ENCODE data around the gene ALDOA. TPM values are rescaled to one million over a fixed set of nuclear protein-coding genes. Genes with fewer than 3 reads are reported as not detected.

ALDOA gene
- total RNA-seq, 2 donors from 2014 or later: 1,322 to 2,822 TPM

DNA sequence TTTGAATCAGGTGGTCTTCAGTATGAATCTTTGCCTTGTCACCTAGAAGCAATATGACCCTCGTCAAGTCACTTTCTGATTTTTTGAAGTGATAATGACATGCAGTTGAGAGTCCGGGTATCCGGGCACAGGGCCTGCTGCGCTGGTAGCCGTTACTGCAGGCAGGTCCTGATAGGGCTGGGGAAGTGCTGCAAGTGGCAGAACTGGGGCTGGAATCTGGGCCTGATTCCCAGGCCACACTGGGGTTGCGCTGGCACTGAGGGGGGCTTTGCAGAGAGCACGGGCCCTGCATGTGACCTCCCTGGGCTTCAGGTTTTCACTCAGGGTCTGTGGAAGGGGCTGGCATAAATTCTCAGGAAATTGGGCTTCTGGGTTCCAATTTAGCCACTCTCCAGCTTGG, 13.2 kb downstream of the ALDOA start:
- H3K27ac Mint-ChIP-seq: no peak overlapping the region
- ATAC-seq (no peak), DNase-seq (ENCODE audit: low spot score in 2 of 2) (no peak)
- H3K36me3 Mint-ChIP-seq: peaks cover 27 to 33% of the 10 kb centered on the region in 2 donors
- no peaks in the 10 kb centered on the region for H3K9me3 Mint-ChIP-seq

DNA sequence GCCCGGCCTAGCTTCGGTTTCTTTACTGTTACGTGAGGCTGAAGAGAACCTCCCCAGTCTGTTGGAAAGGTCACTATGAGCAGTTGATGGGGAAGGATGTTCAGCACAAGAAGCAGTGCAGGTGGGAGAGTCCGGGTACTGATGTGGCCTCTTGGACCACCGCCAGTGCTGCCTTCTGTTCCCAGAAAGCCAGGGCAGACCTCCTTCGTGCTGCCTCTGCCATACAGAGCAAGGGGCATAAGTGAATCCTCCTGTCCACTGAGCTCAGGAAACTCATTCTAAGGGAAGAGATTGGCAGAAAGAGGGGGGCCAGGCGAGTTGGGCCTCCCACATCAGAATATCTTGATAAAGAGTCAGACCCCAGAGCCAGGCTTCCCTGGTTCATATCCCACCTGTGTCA, 13.9 kb downstream of the ALDOA start:
- ATAC-seq: no peak
- H3K27ac Mint-ChIP-seq: no peak overlapping the region
- DNase-seq (ENCODE audit: low spot score in 2 of 2): no peak
- no peaks in the 10 kb centered on the region for H3K9me3 Mint-ChIP-seq
- peaks cover 27 to 33% of the 10 kb centered on the region in 2 donors for H3K36me3 Mint-ChIP-seq

DNA sequence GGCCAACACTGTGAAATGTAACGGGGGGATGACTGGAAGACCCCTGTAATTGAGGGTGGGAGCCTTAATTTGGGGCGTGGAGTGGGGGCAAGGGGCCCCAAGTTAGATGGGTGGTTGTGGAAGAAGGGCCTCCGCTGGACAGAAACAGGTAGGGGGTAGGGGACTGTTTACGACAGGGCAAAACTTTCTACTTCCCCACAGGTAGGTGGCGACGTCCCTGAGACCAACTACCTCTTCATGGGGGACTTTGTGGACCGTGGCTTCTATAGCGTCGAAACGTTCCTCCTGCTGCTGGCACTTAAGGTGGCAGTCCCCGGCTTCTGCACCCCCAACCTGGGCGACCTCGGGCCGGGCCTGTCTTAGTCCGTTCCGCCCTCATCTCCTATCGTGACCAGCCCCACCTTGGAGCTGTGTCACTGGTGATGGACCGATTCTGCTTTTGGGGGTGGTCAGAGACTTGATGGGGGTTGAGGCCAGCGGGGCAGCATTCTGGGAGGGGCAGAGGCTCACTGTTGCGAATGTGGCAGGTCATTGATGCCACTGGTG, 17.1 kb downstream of the ALDOA start:
- H3K9me3 Mint-ChIP-seq: no peaks in the 10 kb centered on the region
- peaks cover 12 to 16% of the 10 kb centered on the region in 2 donors for H3K36me3 Mint-ChIP-seq
- ATAC-seq: no peak
- no peak for DNase-seq (ENCODE audit: low spot score in 2 of 2)
- peak overlapping the region; percentile 40 to 79 for H3K27ac Mint-ChIP-seq

DNA sequence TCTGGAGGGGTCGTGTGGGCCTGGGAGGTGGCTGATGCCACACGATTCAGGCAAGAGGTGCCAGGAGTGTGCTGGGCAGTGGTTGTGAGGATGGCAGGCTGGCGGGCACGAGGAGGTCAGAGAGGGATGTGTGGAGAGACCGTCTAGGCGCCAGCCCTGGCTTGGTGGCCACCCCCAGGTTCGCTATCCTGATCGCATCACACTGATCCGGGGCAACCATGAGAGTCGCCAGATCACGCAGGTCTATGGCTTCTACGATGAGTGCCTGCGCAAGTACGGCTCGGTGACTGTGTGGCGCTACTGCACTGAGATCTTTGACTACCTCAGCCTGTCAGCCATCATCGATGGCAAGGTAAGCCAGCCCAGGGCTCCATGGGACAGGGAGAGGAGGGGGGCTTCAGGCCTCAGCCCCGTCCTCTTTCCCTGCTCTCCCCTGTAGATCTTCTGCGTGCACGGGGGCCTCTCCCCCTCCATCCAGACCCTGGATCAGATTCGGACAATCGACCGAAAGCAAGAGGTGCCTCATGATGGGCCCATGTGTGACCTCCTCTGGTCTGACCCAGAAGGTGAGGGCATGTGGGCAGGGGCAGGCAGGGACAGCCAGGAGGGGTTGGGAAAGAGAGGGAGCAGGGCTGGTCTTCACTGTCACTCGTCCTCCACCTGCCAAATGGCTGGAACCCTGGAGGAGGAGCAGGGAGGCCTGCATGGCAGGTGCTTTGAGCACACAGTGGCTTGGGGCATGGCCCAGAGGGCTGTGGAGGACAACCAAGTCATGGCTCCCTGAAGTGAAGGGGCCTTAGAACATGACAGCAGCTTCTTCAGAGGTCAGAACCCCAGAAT, 17.9 kb downstream of the ALDOA start:
- ATAC-seq (no peak), DNase-seq (ENCODE audit: low spot score in 2 of 2) (no peak)
- peaks cover 7 to 19% of the 10 kb centered on the region in 2 donors for H3K36me3 Mint-ChIP-seq
- H3K9me3 Mint-ChIP-seq: no peaks in the 10 kb centered on the region
- peak overlapping the region; percentile 40 to 52 for H3K27ac Mint-ChIP-seq

DNA sequence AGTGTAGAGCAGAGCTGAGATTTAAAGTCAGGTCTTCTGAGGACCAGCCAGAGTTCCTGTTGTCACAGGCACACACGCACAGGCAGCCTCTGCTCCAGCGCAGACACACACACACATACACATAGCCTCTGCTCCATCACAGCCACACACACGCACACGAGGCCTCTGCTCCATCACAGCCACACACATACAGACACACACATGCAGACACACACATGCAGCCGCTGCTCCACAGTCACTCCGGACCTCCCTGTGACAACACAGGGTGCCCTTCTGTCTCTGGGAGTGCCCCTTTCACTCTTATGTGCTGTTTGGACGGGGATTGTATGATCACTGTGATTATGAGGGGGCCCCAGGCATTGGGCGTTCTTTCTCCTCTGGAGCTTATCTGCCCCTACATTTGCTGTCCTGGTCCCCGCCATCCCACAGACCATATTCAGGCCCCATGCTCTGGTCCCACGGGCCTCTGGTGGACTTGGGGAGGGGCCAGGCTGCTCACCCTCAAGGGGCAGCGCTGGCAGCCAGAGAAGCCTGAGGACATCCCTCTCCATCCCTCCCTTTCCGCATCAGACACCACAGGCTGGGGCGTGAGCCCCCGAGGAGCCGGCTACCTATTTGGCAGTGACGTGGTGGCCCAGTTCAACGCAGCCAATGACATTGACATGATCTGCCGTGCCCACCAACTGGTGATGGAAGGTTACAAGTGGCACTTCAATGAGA, 18.7 kb downstream of the ALDOA start:
- H3K9me3 Mint-ChIP-seq: no peaks in the 10 kb centered on the region
- DNase-seq (ENCODE audit: low spot score in 2 of 2) (no peak), ATAC-seq (no peak)
- H3K27ac Mint-ChIP-seq: peak overlapping the region in 1 of 2 donors; percentile 37
- H3K36me3 Mint-ChIP-seq: peaks cover 7 to 18% of the 10 kb centered on the region in 2 donors

DNA sequence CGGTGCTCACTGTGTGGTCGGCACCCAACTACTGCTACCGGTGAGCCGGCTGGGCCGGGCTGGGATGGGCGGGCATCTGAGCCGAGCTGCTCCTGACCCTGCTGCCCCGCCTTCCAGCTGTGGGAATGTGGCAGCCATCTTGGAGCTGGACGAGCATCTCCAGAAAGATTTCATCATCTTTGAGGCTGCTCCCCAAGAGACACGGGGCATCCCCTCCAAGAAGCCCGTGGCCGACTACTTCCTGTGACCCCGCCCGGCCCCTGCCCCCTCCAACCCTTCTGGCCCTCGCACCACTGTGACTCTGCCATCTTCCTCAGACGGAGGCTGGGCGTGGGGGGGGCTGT, 19.2 kb downstream of the ALDOA start:
- DNase-seq (ENCODE audit: low spot score in 2 of 2) (no peak), ATAC-seq (no peak)
- H3K27ac Mint-ChIP-seq: no peak overlapping the region
- no peaks in the 10 kb centered on the region for H3K9me3 Mint-ChIP-seq
- H3K36me3 Mint-ChIP-seq: peaks cover 7 to 13% of the 10 kb centered on the region in 2 donors

DNA sequence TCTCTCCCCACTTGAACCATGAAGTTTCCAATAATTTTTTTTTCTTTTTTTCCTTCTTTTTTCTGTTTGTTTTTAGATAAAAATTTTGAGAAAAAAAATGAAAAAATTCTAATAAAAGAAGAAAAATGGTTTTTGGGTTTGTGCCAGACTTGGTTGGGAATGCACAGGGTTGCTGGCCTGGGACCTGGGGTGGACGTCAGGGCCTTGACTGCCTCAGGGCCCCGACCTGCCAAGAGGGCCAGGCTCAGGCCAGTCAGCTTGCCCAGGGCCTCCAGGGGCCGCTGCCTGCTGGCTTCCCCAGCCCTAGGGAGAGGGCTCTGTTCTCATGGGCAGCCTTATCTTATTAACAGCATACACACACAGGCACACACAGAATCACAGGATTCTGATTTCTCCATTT, 19.7 kb downstream of the ALDOA start:
- ATAC-seq: no peak
- Mint-ChIP-seq H3K9me3 (no peaks in the 10 kb centered on the region), H3K27ac (no peak overlapping the region), H3K36me3 (peaks cover 7 to 11% of the 10 kb centered on the region in 2 donors)
- DNase-seq (ENCODE audit: low spot score in 2 of 2): no peak

DNA sequence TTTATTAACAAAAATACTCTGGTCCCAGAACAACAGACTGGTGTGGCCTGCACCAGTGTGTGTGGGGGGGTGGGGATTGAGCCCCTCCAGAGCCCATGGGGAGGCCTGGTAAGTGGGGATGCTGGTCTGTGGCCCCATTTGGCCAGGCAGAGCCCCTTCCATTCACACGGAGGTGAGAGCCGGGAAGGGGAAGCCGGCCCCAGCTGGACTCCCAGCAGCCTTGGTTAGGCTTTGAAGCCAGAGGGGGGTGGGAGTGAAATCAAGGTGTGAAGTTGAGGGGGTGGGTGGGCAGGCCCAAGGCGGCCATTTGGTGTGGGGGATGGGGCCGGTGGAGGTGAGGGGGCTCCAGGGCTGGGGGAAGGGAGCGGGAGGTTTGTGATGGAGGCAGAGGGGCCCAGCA, 20.3 kb downstream of the ALDOA start:
- H3K36me3 Mint-ChIP-seq: peaks cover 7 to 11% of the 10 kb centered on the region in 2 donors
- DNase-seq (ENCODE audit: low spot score in 2 of 2): no peak
- no peak overlapping the region for H3K27ac Mint-ChIP-seq
- H3K9me3 Mint-ChIP-seq: no peaks in the 10 kb centered on the region
- ATAC-seq: no peak

DNA sequence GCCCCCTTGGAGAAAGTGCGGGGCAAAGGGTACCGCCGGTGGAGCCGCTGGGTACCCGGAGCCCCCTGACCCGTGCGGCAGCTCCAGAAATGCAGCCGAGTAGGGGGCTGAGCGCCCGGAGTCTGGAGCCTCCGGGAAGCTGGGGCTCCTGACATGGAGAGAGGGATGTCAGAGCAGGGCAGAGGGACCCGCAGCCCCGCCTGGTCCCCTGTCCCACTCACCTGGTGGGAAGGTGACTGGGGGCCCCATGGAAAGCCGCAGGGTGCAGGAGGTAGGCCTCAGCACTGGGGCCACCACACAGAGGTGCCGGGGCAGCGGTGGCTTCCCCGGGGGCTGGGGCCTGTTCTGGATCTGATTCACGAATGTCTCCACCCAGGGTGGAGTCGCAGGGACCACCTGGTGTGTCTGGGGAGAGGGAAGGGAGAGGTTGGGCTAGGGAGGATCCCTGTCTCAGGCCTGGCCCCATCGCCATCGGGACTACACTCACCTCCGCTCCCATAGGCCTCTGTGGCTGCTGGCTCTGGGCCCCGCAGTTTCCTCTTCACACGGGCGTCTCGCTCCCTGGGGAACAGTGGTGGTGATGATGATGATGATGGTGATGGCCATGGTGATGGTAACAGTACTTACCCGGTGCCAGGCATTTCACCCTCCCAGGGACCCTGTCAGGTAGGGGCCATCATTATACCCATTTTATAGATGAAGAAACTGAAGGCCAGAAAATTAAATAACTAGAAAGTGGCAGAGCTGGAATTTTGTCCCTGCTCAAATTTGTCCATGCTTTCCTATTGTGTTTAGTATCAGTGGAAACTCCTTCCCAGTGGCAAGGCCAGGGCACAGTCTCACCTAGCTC, 21.0 kb downstream of the ALDOA start:
- Mint-ChIP-seq H3K9me3 (no peaks in the 10 kb centered on the region), H3K27ac (no peak overlapping the region), H3K36me3 (peaks cover 7 to 11% of the 10 kb centered on the region in 2 donors)
- ATAC-seq (no peak), DNase-seq (ENCODE audit: low spot score in 2 of 2) (no peak)

DNA sequence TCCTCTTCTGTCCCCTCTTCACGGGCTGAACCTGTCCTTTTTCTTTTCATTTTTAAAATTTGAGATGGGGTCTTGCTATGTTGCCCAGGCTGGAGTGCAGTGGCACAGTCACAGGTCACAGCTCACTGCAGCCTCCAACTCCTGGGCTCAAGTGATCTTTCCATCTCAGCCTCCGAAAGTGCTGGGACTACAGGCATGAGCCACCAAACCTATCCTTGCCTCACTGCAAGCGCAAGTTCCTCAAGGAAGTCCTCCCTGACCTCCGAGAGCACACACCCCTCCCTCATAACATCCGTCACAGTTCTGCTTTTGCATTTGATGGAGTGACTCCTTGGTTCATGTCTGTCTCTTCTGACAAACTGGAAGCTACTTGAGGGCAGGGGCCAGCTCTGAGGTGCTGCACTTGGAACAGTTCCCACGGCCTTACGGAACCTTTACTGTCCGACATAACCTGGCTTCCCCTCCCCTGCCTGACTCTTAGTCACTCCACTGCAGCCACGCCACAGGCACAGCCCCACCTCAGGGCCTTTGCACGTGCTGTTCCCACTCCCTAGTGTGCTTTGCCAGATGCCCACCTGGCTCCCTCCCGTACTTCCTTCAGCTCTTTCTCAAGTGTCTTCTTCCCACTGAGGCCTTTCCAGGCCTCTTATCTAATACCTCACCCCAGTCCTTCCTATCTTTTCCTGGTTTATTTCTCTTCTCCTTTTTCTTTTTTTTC, 21.8 kb downstream of the ALDOA start:
- ATAC-seq: no peak
- Mint-ChIP-seq H3K9me3 (no peaks in the 10 kb centered on the region), H3K27ac (peak overlapping the region in 1 of 2 donors; percentile 69), H3K36me3 (peaks cover 1 to 11% of the 10 kb centered on the region in 2 donors)
- DNase-seq (ENCODE audit: low spot score in 2 of 2): no peak

DNA sequence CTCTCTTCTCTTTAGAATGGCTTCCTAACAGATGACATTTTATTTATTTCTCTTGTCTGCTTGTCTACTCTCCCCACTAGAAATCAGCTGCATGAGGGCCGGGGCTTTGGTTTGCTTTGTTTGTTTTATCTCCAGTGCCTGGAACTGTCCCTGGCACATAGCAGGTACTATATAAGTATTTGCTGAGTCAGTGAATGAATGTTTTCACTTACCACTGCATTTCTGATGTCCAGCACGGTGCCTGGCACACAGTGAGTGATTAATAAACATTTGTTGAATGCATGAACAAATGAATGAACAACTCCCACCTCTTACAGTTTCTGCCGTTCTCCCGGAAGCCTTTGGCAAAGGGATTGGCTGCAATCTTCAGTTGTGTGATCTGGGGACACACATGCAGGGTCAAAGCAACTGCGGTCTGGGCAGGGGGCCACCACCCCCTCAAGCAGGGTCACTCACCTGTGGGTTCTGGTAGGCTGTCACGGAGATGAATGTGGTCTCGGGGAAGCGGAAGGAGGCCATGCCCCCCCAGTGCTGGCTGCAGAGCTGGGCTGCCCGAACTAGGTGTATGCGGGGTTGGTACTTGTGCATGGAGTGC, 22.8 kb downstream of the ALDOA start:
- ATAC-seq (no peak), DNase-seq (ENCODE audit: low spot score in 2 of 2) (no peak)
- Mint-ChIP-seq H3K36me3 (peaks cover 0 to 14% of the 10 kb centered on the region in 2 donors), H3K9me3 (no peaks in the 10 kb centered on the region), H3K27ac (peak overlapping the region in 1 of 2 donors; percentile 10)

DNA sequence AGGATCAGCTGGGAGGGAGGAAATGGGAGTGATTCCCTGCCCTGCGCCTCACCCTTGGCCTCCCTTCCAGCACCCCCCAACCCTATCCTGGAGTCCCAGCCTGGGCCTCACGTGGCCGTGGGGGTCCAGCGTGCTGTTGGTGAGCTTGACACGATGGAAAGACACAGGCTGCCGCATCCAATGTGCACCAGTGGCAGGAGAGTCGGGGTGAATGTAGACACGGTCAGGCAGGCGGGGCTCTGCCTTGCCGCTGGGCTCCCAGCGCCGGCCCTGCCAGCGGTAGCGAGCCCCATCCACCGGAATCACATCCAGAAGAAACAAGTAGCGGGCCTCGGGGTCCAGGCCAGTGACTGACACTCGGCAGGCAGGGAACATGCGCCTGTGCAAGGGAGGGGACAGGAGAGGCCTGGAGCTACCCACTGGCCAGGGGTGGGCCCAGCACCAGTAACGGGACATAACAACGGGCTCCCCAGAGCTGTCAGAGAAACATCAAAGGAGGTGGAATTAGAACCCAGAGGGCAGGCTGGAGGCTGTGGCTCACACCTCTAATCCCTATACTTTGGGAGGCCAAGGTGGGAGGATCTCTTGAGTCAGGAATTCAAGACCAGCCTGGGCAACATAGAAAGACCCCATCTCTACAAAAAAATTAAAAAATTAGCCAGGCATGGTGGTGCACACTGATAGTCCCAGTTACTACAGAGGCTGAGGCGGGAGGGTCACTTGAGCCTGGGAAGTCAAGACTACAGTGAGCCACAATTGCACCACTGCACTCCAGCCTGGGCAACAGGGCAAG, 23.5 kb downstream of the ALDOA start:
- peak overlapping the region; percentile 80 to 81 for H3K27ac Mint-ChIP-seq
- no peak for ATAC-seq
- DNase-seq (ENCODE audit: low spot score in 2 of 2): no peak
- peaks cover 2 to 16% of the 10 kb centered on the region in 2 donors for H3K36me3 Mint-ChIP-seq
- no peaks in the 10 kb centered on the region for H3K9me3 Mint-ChIP-seq

DNA sequence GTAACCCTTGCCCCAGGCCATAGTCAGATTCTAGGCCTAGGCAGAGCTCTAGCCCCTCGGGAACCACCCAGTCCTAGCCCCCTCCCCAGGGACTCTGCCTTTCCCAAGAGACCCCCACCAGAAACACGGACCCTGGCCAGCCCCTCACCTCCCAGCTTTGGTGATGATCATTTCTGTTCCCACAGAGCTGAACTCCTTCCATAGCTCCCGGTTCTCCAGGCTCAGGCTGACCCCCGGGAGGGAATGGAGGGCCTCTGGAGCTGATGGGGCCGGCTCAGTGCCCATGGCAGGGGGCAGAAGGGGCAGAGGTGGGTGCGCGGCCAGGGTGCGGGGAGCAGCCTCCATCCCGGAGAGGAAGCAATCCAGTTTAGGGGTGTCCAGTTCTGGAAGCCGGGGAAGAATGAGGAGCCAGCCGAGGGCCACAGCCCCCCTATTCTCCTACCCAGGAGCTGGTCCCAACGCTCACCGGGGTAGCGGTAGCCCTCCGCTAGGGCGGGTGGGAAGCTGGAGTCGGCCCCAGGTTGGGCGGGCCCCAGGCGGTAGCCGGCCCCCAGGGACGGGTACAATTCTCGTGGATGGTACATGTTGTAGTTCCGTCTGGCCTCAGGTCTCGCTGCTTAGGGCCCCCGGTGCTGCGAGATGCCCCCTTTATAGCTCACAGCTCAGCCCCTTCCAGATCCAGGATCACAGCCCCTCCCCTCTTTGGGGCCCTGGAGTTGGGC, 25.2 kb downstream of the ALDOA start:
- Mint-ChIP-seq H3K9me3 (no peaks in the 10 kb centered on the region), H3K27ac (peak overlapping the region; percentile 80 to 81), H3K36me3 (peaks cover 12 to 21% of the 10 kb centered on the region in 2 donors)
- DNase-seq (ENCODE audit: low spot score in 2 of 2) (no peak), ATAC-seq (no peak)

DNA sequence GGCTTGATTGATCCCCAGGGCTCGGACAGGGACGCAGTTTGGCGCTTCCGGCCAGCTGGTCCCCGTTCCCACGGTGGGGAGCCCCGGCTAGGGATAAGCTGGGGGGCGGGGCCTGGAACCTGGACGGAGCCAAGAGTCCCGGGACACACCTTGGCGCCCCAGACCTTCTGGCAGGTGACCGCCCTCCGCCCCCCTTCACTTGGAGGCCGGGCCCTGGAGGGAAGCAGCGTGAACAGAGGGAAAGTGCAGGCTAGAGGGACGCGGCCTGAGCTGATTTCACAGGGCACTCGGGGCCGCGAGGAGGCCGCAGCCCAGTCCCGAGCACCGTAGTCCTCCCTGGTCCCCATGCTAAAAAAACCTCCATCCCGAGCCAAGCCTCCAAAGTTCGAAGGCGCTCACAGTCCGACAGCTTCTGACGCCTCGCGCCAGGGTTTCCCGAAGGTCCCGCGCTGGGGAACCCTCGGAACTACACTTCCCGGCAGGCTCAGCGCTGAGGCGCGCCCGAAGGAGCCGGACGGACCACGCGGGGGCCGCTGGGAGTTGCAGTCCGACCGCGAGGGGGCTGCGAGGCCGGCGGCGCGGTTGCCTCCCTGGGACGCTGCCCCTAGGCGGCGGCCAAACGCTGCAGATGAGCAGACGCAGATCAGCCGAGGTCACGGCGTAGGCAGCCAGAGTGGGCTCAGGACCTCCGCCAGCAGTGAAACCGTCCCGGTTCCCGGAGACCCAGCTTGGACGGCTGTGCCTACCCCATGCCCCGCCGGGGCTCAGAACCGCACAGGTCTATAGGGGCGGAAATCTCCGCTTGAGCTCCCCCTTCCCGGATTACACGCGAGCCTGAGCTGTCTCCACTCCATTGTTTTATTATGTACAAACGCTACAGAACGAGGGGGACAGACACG, 26.2 kb downstream of the ALDOA start, which contains the start of gene TBX6:
Gene TBX6, minus strand, starts transcription at position 451 of the 899 bp plus-strand sequence. CDS start 731 bp downstream, outside the sequence.
- H3K9me3 Mint-ChIP-seq: peaks cover 0 to under 1% of the 10 kb centered on the region in 2 donors
- DNase-seq (ENCODE audit: low spot score in 2 of 2) (peak; percentile 94 to 96), ATAC-seq (peak; percentile 66 to 86)
- peaks cover 14 to 25% of the 10 kb centered on the region in 2 donors for H3K36me3 Mint-ChIP-seq
- peak within 1 kb of the TSS; percentile 94 for H3K27ac Mint-ChIP-seq

Data from activated naive CD4-positive, alpha-beta T cell treated with anti-CD3 and anti-CD28 coated beads, Interleukin-2, amount 50 U/mL, for 72 hours (primary cell).